Prostate gland (tissue), 2 donors: ENCODE data around the gene ACTMAP.

Experiments
- CTCF ChIP-seq, 4 experiments: fragments of 200-600 bp in 2 of 4; fragments of 450-650 bp in 2 of 4; sonication (generic) in 2 of 4; IDR thresholded peaks; 1 replicate in 3 of 4; 2 replicates in 1 of 4; pipeline ENCODE4 v1.5.1; 2016 to 2019; ENCODE audit warnings: antibody characterized with exemption in 4 of 4, mild to moderate bottlenecking in 2 of 4, moderate library complexity in 2 of 4
- POLR2A ChIP-seq: fragments of 450-650 bp; IDR thresholded peaks from one replicate; pipeline ENCODE4 v1.6.1; 2016; ENCODE audit warnings: antibody characterized with exemption, mild to moderate bottlenecking

GRCh38 chr19:40695881-40696280 lies 54.4 kb downstream of the ACTMAP start:
- no peak for TF ChIP-seq CTCF (IDR thresholded peaks at IDR 0.05)
- no peak for TF ChIP-seq POLR2A
